Measurements from ENCODE around the gene LNX1. TPM values are rescaled to one million over a fixed set of nuclear protein-coding genes. Genes with fewer than 3 reads are reported as not detected.

Gene LNX1
- polyA plus RNA-seq, 3 donors = 0.09 to 0.13 TPM; not detected in 1

DNA sequence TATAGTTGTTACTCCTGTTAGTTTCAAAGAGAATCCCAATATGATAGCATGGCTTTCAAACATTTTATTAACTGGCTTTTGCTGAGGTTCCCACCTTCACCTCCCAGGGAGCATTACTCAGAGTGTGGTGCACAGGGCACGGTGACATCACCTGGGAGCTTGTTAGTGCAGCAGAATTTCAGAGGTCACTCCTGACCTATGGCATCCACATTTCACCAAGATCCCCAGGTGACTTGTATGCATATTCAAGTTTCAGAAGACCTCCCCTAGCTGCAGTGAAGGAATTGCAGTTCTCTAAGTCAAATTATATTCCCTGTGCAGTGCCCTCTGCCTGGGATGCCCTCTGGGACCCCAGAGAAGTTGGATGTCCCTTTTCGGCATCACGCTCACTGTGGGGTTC is 29.7 kb upstream of the LNX1 start:
- no peaks in the 10 kb centered on the region for H3K79me2 ChIP-seq (ENCODE audit: insufficient read depth, low read length)
- Mint-ChIP-seq H3K27me3 (ENCODE audit: low read depth in 3 of 3) (peaks cover 0 to 3% (median 2%) of the 10 kb centered on the region in 3 donors), H3K27ac (no peak overlapping the region), H3K36me3 (no peaks in the 10 kb centered on the region), H3K4me3 (no peak overlapping the region), H3K9me3 (peaks cover 0 to 9% (median 4%) of the 10 kb centered on the region in 7 donors), H3K4me1 (peaks cover under 1% of the 10 kb centered on the region)
- 100% methylated on average over 1 of the region's 3 CpGs for WGBS (ENCODE audit: insufficient coverage)
- intact Hi-C loops (cut with micrococcal nuclease) = no loop called here
- no peaks in the 10 kb centered on the region for H3K9me3 ChIP-seq (replicated peaks in 1 of 2; ENCODE audit: control insufficient read depth in 1 of 2, insufficient read depth in 1 of 2, low read length in 2 of 2)
- no peak overlapping the region for H3K4me3 ChIP-seq (replicated peaks in 1 of 3; ENCODE audit: low read depth in 2 of 3, low read length in 3 of 3)
- no peak overlapping the region for H3K4me2 ChIP-seq (replicated peaks; ENCODE audit: extremely low read depth, low read length, poor library complexity, severe bottlenecking)
- no peaks in the 10 kb centered on the region for H3K27me3 ChIP-seq (ENCODE audit: control insufficient read depth in 2 of 2, insufficient read depth in 2 of 2, low read length in 2 of 2)
- TF ChIP-seq, protein P1, sequence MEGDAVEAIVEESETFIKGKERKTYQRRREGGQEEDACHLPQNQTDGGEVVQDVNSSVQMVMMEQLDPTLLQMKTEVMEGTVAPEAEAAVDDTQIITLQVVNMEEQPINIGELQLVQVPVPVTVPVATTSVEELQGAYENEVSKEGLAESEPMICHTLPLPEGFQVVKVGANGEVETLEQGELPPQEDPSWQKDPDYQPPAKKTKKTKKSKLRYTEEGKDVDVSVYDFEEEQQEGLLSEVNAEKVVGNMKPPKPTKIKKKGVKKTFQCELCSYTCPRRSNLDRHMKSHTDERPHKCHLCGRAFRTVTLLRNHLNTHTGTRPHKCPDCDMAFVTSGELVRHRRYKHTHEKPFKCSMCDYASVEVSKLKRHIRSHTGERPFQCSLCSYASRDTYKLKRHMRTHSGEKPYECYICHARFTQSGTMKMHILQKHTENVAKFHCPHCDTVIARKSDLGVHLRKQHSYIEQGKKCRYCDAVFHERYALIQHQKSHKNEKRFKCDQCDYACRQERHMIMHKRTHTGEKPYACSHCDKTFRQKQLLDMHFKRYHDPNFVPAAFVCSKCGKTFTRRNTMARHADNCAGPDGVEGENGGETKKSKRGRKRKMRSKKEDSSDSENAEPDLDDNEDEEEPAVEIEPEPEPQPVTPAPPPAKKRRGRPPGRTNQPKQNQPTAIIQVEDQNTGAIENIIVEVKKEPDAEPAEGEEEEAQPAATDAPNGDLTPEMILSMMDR (IDR thresholded peaks at IDR 0.05) = no peak
- H3K36me3 ChIP-seq (replicated peaks in 1 of 2; ENCODE audit: control insufficient read depth in 1 of 2, insufficient read depth in 2 of 2, low read length in 2 of 2) = no peaks in the 10 kb centered on the region
- H2AFZ ChIP-seq (ENCODE audit: insufficient read depth, low read depth, low read length, poor library complexity, severe bottlenecking) = no peak overlapping the region
- DNase-seq = no peak
- H4K20me1 ChIP-seq (ENCODE audit: insufficient read depth, low read length) = no peaks in the 10 kb centered on the region
- H3K27ac ChIP-seq (ENCODE audit: low read depth in 1 of 2, low read length in 2 of 2) = no peak overlapping the region
- no peak overlapping the region for H3K9ac ChIP-seq (ENCODE audit: insufficient read depth, low read length, poor library complexity, severe bottlenecking)
- no peaks in the 10 kb centered on the region for H3K4me1 ChIP-seq (ENCODE audit: control insufficient read depth in 1 of 2, insufficient read depth in 2 of 2, low read length in 2 of 2)

DNA sequence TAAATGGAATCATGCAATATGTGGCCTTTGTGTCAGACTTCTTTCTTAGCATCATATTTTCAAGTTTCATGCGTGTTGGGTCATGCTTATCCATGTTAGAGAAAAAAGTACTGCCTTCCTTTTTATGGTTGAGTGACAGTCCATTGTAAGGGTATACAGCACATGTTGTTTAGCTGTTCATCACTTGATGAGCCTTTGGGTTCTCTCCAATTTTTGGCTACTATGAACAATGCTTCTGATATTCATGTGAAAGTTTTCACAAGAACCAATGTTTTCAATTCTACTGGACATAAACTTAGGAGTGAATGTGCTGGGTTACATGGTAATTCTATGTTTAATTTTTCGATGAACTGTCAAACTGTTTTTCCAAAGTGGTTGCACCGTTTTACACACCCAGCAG is 28.1 kb upstream of the LNX1 start:
- Histone ChIP-seq H3K4me3 (replicated peaks in 1 of 3; ENCODE audit: low read depth in 2 of 3, low read length in 3 of 3) (no peak overlapping the region), H3K4me1 (ENCODE audit: control insufficient read depth in 1 of 2, insufficient read depth in 2 of 2, low read length in 2 of 2) (no peaks in the 10 kb centered on the region), H4K20me1 (ENCODE audit: insufficient read depth, low read length) (no peaks in the 10 kb centered on the region), H3K9me3 (replicated peaks in 1 of 2; ENCODE audit: control insufficient read depth in 1 of 2, insufficient read depth in 1 of 2, low read length in 2 of 2) (no peaks in the 10 kb centered on the region), H3K9ac (ENCODE audit: insufficient read depth, low read length, poor library complexity, severe bottlenecking) (no peak overlapping the region), H3K36me3 (replicated peaks in 1 of 2; ENCODE audit: control insufficient read depth in 1 of 2, insufficient read depth in 2 of 2, low read length in 2 of 2) (no peaks in the 10 kb centered on the region), H3K27ac (ENCODE audit: low read depth in 1 of 2, low read length in 2 of 2) (no peak overlapping the region), H3K4me2 (replicated peaks; ENCODE audit: extremely low read depth, low read length, poor library complexity, severe bottlenecking) (no peak overlapping the region), H3K27me3 (ENCODE audit: control insufficient read depth in 2 of 2, insufficient read depth in 2 of 2, low read length in 2 of 2) (no peaks in the 10 kb centered on the region), H3K79me2 (ENCODE audit: insufficient read depth, low read length) (no peaks in the 10 kb centered on the region), H2AFZ (ENCODE audit: insufficient read depth, low read depth, low read length, poor library complexity, severe bottlenecking) (no peak overlapping the region)
- Mint-ChIP-seq H3K27me3 (ENCODE audit: low read depth in 3 of 3) (peaks cover 0 to 3% (median 2%) of the 10 kb centered on the region in 3 donors), H3K27ac (no peak overlapping the region), H3K4me3 (no peak overlapping the region), H3K4me1 (no peaks in the 10 kb centered on the region), H3K9me3 (peaks cover 0 to 6% (median 2%) of the 10 kb centered on the region in 7 donors), H3K36me3 (no peaks in the 10 kb centered on the region)
- intact Hi-C loops (cut with micrococcal nuclease) = no loop called here
- DNase-seq = no peak
- WGBS (ENCODE audit: insufficient coverage) = no CpG with 5 or more reads among the region's 3 CpGs
- TF ChIP-seq, protein P1 (IDR thresholded peaks at IDR 0.05) = no peak

Data from CD14-positive monocyte (primary cell).